ENCODE data around the gene TUB.

GRCh38 chr11:8105666-8106065 lies 24.7 kb downstream of the TUB start:
- no peak for TF ChIP-seq CTCF (conservative IDR thresholded peaks at IDR 0.05; ENCODE audit: low read depth, low read length)
- TF ChIP-seq EZH2 (IDR thresholded peaks at IDR 0.05; ENCODE audit: borderline replicate concordance, low read depth, low read length, poor library complexity, severe bottlenecking), result no peak

All from A673 (cell line).